ENCODE results near the gene ACTR3.
"Not testable (repeated sequence)": the region's sequence is repeated elsewhere in the genome, so short reads cannot be mapped to it uniquely, and the experiment has no call there.

The ACTR3 gene

GRCh38 chr2:113906647-113907046 lies 16.8 kb downstream of the ACTR3 start:
- TF ChIP-seq ZNF274 (IDR thresholded peaks at IDR 0.05; ENCODE audit: low read depth, low read length) = no peak
- no peak overlapping the region for H3K4me3 ChIP-seq (ENCODE audit: low read length)

GRCh38 chr2:113907297-113907696 lies 17.4 kb downstream of the ACTR3 start:
- H3K4me3 ChIP-seq (ENCODE audit: low read length) = no peak overlapping the region
- TF ChIP-seq ZNF274 (IDR thresholded peaks at IDR 0.05; ENCODE audit: low read depth, low read length) = no peak

GRCh38 chr2:113910110-113910717 lies 20.3 kb downstream of the ACTR3 start:
- TF ChIP-seq ZNF274 (IDR thresholded peaks at IDR 0.05; ENCODE audit: low read depth, low read length) = no peak
- H3K4me3 ChIP-seq (ENCODE audit: low read length) = no peak overlapping the region

- no peak overlapping the region for H3K4me3 ChIP-seq (ENCODE audit: low read length)
These were observed 21.2 kb downstream of the ACTR3 start for GRCh38 chr2:113910967-113911678.

GRCh38 chr2:113915082-113915819 lies 25.4 kb downstream of the ACTR3 start:
- no peak for TF ChIP-seq ZNF274 (IDR thresholded peaks at IDR 0.05; ENCODE audit: low read depth, low read length)
- H3K4me3 ChIP-seq (ENCODE audit: low read length) = no peak overlapping the region

More at GRCh38 chr2:113910967-113911678, 21.2 kb downstream of the ACTR3 start:
- TF ChIP-seq ZNF274 (IDR thresholded peaks at IDR 0.05; ENCODE audit: low read depth, low read length) = no peak

GRCh38 chr2:113918229-113918628 lies 28.3 kb downstream of the ACTR3 start:
- H3K4me3 ChIP-seq (ENCODE audit: low read length) = no peak overlapping the region
- TF ChIP-seq ZNF274 (IDR thresholded peaks at IDR 0.05; ENCODE audit: low read depth, low read length) = no peak

GRCh38 chr2:113920996-113921395 lies 31.1 kb downstream of the ACTR3 start:
- no peak overlapping the region for H3K4me3 ChIP-seq (ENCODE audit: low read length)

GRCh38 chr2:113922335-113922734 lies 32.4 kb downstream of the ACTR3 start:
- no peak for TF ChIP-seq ZNF274 (IDR thresholded peaks at IDR 0.05; ENCODE audit: low read depth, low read length)
- no peak overlapping the region for H3K4me3 ChIP-seq (ENCODE audit: low read length)

More at GRCh38 chr2:113920996-113921395, 31.1 kb downstream of the ACTR3 start:
- TF ChIP-seq ZNF274 (IDR thresholded peaks at IDR 0.05; ENCODE audit: low read depth, low read length) = no peak

GRCh38 chr2:113922784-113923183 lies 32.9 kb downstream of the ACTR3 start:
- no peak overlapping the region for H3K4me3 ChIP-seq (ENCODE audit: low read length)
- TF ChIP-seq ZNF274 (IDR thresholded peaks at IDR 0.05; ENCODE audit: low read depth, low read length) = no peak

GRCh38 chr2:113925884-113926283 lies 36.0 kb downstream of the ACTR3 start:
- TF ChIP-seq ZNF274 (IDR thresholded peaks at IDR 0.05; ENCODE audit: low read depth, low read length) = no peak
- H3K4me3 ChIP-seq (ENCODE audit: low read length) = no peak overlapping the region

- TF ChIP-seq ZNF274 (IDR thresholded peaks at IDR 0.05; ENCODE audit: low read depth, low read length) = no peak
- H3K4me3 ChIP-seq (ENCODE audit: low read length) = no peak overlapping the region
These were observed 36.4 kb downstream of the ACTR3 start for GRCh38 chr2:113926314-113926713.

GRCh38 chr2:113930448-113930847 lies 40.6 kb downstream of the ACTR3 start:
- no peak overlapping the region for H3K4me3 ChIP-seq (ENCODE audit: low read length)
- no peak for TF ChIP-seq ZNF274 (IDR thresholded peaks at IDR 0.05; ENCODE audit: low read depth, low read length)

- no peak for TF ChIP-seq ZNF274 (IDR thresholded peaks at IDR 0.05; ENCODE audit: low read depth, low read length)
- no peak overlapping the region for H3K4me3 ChIP-seq (ENCODE audit: low read length)
These were observed 47.6 kb downstream of the ACTR3 start for GRCh38 chr2:113937501-113937900.

- no peak for TF ChIP-seq ZNF274 (IDR thresholded peaks at IDR 0.05; ENCODE audit: low read depth, low read length)
- no peak overlapping the region for H3K4me3 ChIP-seq (ENCODE audit: low read length)
These were observed 51.0 kb downstream of the ACTR3 start for GRCh38 chr2:113940891-113941290.

- H3K4me3 ChIP-seq (ENCODE audit: low read length) = not testable (repeated sequence)
These were observed 55.9 kb downstream of the ACTR3 start for GRCh38 chr2:113945784-113946183.

GRCh38 chr2:113950906-113951305 lies 61.0 kb downstream of the ACTR3 start:
- H3K4me3 ChIP-seq (ENCODE audit: low read length) = not testable (repeated sequence)
